SJCRH30 (cell line): ENCODE data around the gene TMEM235. TPM values are rescaled to one million over a fixed set of nuclear protein-coding genes. Genes with fewer than 3 reads are reported as not detected.
A peak's percentile ranks its signal among the peaks of the same experiment; 100 is the strongest.

ENCODE experiments used
- DNase-seq, 2 experiments: peaks; one replicate each; pipeline ENCODE4 v3.0.0-alpha.2; 2015 to 2020
- H3K27ac ChIP-seq: fragments of 250-450 bp; sonication (Bioruptor Pico); 2 replicates; pipeline ENCODE4 v1.5.1; 2020; ENCODE audit warnings: mild to moderate bottlenecking, moderate library complexity
- H3K27me3 ChIP-seq: fragments of 250-450 bp; sonication (Bioruptor Pico); 2 replicates; pipeline ENCODE4 v1.5.1; 2020; ENCODE audit warnings: mild to moderate bottlenecking, moderate library complexity
- H3K36me3 ChIP-seq: fragments of 250-450 bp; sonication (Bioruptor Pico); 2 replicates; pipeline ENCODE4 v1.5.1; 2020; ENCODE audit warnings: mild to moderate bottlenecking, moderate library complexity
- H3K4me1 ChIP-seq: fragments of 250-450 bp; sonication (Bioruptor Pico); 2 replicates; pipeline ENCODE4 v1.5.1; 2020; ENCODE audit warnings: mild to moderate bottlenecking, moderate library complexity
- H3K4me3 ChIP-seq: fragments of 250-450 bp; sonication (Bioruptor Pico); 2 replicates; pipeline ENCODE4 v1.5.1; 2020; ENCODE audit warnings: mild to moderate bottlenecking, moderate library complexity
- H3K9me3 ChIP-seq: fragments of 250-450 bp; sonication (Bioruptor Pico); replicated peaks from 2 replicates; pipeline ENCODE4 v1.5.1; 2020; ENCODE audit warnings: mild to moderate bottlenecking, moderate library complexity
- total RNA-seq: library from RNA; depleted of rRNA; stranded (reverse); fragments of >200 nt; shearing (Covaris generic); gene quantifications from 2 replicates; pipeline ENCODE4 v1.2.3, GENCODE V29; 2014; rRNA removed

TMEM235 gene
- total RNA-seq, 1 experiment from 2014 or later, result 0.10 TPM

DNA sequence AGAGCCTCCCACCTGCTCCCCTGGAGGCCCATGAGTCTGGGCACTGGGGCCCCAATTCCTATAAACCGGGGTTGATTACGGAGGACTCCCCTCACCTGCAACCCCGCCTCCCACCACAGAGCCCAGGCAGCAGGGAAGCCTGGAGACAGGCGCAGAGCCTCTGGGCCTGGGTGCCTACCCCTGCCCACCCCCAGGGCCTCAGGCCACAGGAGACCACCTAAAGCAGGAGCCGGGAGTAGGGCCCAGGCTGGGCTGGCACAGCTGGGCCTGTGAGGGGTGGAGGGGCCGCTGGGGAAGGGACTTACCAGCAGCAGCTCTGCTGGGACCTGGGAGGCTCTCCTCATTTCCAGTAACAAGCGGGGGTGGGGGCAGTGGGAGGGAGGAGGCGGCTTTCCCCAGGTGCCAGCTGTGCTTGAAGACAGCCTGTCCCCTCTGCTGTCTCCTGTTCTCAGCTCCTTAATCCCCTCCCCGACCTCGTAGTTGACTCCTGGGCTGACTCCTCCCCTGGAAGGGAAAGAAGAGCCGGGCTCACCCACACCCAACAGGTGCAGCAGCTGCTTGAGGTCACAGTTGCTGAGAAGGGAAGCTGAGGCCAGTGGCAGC is 46.8 kb downstream of the TMEM235 start:
- H3K4me1 ChIP-seq, result peaks cover 23% of the 10 kb centered on the region
- H3K4me3 ChIP-seq, result peak overlapping the region; percentile 10; the same call in 1 of the 2 replicates
- no peaks in the 10 kb centered on the region for H3K27me3 ChIP-seq
- H3K36me3 ChIP-seq, result no peaks in the 10 kb centered on the region
- DNase-seq, result peak; percentile 91 to 96
- no peaks in the 10 kb centered on the region for H3K9me3 ChIP-seq
- 0 out of 2 replicates have a peak overlapping the region, but pooled peaks have one; percentile 3 for H3K27ac ChIP-seq

DNA sequence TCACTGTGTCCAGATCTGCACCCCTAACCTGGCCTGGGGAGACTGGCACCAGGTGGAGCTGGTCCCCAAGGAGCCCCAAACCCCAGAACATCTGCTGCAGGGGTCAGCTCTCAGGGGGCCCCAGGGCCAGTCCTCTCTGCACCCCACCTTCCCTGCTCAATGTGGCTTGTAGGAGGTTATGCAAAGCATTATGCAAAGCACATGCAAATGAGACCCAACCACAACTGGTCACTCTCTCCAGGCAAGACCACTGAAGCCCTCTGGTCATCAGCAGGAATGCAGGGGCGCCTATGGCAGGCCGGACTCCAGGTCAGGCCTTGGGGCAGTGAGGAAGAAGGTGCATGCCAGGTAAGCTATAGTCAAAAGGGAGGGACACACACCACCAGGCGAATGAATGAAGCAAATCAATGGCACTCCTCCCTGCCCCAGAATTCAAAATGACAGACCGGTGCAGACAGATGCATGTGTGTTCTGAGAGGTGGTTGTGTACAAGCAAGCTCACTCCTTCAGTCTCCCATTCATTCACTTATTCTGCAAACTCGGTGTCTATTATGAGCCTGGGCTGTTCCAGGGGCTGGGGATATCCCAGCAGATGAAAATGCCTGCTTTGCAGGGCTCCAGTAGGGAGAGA is 48.0 kb downstream of the TMEM235 start:
- H3K4me3 ChIP-seq, result no peak overlapping the region
- H3K9me3 ChIP-seq, result no peaks in the 10 kb centered on the region
- no peaks in the 10 kb centered on the region for H3K27me3 ChIP-seq
- peaks cover 27% of the 10 kb centered on the region for H3K4me1 ChIP-seq
- DNase-seq, result no peak
- H3K36me3 ChIP-seq, result no peaks in the 10 kb centered on the region
- H3K27ac ChIP-seq, result no peak overlapping the region

DNA sequence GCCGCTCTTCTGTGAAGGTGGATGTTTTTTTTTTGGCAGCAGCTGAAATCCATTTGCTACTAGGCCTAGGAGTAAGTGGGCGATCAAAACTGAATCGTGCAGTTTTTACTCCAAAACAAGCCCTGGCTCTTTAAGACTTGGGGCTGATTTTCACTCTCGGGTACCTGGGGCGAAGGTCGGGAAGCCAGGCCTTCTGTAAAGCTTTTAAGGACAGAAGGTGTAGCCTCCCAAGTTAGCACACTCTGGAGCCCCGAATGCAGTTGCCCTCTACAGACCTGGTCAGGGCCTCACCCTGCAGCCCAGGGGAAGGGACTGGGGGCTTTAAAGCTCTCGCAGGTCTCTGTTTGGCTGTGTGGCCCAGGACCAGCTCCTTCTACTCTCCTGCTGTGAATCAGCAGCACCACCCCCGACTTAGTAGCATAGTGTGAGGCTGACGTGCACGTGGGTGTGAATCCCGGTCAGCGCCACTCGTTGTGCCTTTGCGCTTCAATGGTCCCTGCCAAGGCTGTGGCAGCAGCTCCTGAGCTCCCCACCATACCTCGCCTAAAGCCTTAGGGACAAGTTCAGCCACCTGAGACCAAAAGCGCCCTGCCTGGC is 49.9 kb downstream of the TMEM235 start:
- Histone ChIP-seq H3K36me3 (no peaks in the 10 kb centered on the region), H3K27ac (no peak overlapping the region), H3K4me1 (peaks cover 32% of the 10 kb centered on the region), H3K9me3 (no peaks in the 10 kb centered on the region), H3K27me3 (no peaks in the 10 kb centered on the region), H3K4me3 (no peak overlapping the region)
- no peak for DNase-seq

DNA sequence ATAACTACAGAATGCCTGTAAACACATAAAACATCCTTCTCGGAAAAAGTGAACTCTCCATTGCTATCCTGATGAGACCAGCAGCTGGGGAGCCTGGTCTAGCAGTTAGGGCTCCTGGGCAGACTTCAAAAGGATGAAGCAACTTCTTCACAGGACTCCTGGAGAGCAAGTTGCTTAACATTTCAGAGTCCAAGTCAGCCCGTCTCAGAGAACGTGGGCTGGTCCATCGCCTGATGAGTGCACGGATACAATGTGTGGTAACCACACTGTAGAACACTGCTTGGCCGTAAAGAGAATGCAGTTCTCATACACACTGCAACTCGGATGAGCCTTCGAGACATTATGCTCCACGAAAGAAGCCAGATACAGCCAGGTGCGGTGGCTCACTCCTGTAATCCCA is 52.7 kb downstream of the TMEM235 start:
- Histone ChIP-seq H3K9me3 (no peaks in the 10 kb centered on the region), H3K36me3 (no peaks in the 10 kb centered on the region), H3K4me3 (no peak overlapping the region), H3K27me3 (no peaks in the 10 kb centered on the region), H3K27ac (no peak overlapping the region), H3K4me1 (peaks cover 24% of the 10 kb centered on the region)
- peak in 1 of 2 experiments; percentile 42 for DNase-seq

DNA sequence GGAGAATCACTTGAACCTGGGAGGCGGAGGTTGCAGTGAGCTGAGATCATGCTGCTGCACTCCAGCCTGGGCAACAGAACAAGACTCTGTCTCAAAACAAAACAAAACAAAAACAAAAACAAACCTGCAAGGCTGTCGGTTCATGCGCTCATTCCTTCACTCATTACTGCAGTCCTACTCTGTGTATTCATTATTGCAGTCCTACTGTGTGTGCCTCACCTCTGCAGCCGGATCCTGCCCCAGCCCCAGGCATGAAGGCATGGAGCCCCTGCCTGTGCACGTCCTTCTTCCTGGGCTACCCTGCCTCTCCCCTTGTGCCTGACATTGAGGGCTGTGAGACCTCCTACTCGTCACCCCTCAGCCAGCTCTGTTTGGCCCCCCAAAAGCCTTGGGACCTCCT is 57.6 kb downstream of the TMEM235 start:
- no peaks in the 10 kb centered on the region for H3K36me3 ChIP-seq
- H3K9me3 ChIP-seq, result no peaks in the 10 kb centered on the region
- no peak overlapping the region for H3K27ac ChIP-seq
- no peak for DNase-seq
- no peak overlapping the region for H3K4me3 ChIP-seq
- peaks cover 40% of the 10 kb centered on the region for H3K4me1 ChIP-seq
- no peaks in the 10 kb centered on the region for H3K27me3 ChIP-seq

DNA sequence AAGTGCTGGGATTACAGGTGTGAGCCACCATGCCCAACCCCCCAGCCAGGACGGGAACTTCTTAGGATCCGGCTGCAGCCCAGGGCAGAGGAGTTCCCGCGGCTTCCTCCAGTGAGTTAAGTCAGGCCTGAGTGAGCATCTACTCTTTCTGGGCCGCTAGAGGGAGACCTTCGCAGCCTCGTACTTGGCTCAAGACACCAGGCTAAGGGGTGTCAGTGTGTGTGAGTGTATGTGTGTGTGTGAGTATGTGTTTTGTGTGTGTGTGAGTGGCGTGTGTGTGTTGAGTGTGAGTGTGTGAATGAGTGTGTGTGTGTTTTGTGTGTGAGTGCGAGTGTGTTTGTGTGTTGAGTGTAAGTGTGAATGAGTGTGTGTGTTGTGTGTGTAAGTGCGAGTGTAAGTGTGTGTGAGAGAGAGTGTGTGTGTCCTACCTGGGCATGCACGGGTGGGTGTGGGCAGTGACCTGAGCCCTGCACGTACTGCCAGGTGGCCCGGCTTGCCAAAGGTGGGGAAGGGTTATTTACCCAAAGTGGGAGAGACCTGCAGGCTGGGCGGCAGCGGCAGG is 58.5 kb downstream of the TMEM235 start:
- H3K27me3 ChIP-seq, result no peaks in the 10 kb centered on the region
- peak; percentile 88 to 95 for DNase-seq
- H3K36me3 ChIP-seq, result no peaks in the 10 kb centered on the region
- peaks cover 46% of the 10 kb centered on the region for H3K4me1 ChIP-seq
- no peak overlapping the region for H3K27ac ChIP-seq
- no peaks in the 10 kb centered on the region for H3K9me3 ChIP-seq
- no peak overlapping the region for H3K4me3 ChIP-seq

Other genes with a start within 250 kb of the TMEM235 start
- 18.8 and 23.2 TPM in 2 replicates for gene TMC6, start 102.9 kb upstream of the TMEM235 start, total RNA-seq
- 0.28 and 0.30 TPM in 2 replicates for gene TMC8, start 100.9 kb upstream of the TMEM235 start, total RNA-seq
- gene C17orf99, start 85.2 kb upstream of the TMEM235 start, total RNA-seq, result not detected in 2 replicates
- gene SYNGR2, start 63.0 kb upstream of the TMEM235 start, total RNA-seq, result 19.5 and 21.1 TPM in 2 replicates
- gene TK1, start 44.6 kb upstream of the TMEM235 start, total RNA-seq, result 141 and 158 TPM in 2 replicates
- 97.1 and 110 TPM in 2 replicates for gene AFMID, start 44.3 kb upstream of the TMEM235 start, total RNA-seq
- 248 and 255 TPM in 2 replicates for gene BIRC5, start 17.4 kb upstream of the TMEM235 start, total RNA-seq
- 27.5 and 28.9 TPM in 2 replicates for gene SOCS3, start 128.4 kb downstream of the TMEM235 start, total RNA-seq
- 59.8 and 66.2 TPM in 2 replicates for gene PGS1, start 147.0 kb downstream of the TMEM235 start, total RNA-seq